Measurements from ENCODE around the gene DNAJC25. TPM values are rescaled to one million over a fixed set of nuclear protein-coding genes. Genes with fewer than 3 reads are reported as not detected.
A peak's percentile ranks its signal among the peaks of the same experiment; 100 is the strongest.

DNAJC25 gene
- total and polyA plus RNA-seq, 2 of the 13 experiments (the other 11 are each of a cell fraction or from before 2014, with no cell fraction given) = 5.7 to 10.2 TPM

DNA sequence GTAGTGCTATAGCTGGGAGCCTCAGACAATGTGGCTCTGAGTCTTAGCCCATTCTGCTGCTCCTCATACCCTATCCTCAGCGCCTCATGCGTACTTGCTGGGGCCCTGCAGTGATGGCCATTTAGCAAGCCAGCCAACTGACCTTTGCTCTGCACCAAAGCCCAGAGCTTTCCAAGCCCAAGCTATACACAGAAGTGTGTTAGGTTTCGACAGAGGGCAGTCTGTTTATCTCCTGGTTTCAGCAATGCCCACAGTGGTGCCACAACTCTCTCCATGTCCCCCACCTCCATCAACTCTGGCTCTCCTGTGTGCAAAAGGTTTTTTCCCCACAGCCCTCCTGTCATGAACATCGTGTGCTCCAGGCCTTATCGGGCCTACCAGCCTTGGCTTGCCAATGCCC lies 47.2 kb downstream of the DNAJC25 start (continued):
- TF ChIP-seq ZNF558 (CRISPR knock-in tag; IDR thresholded peaks at IDR 0.05; ENCODE audit: borderline replicate concordance) (no peak), RORA (CRISPR knock-in tag; IDR thresholded peaks at IDR 0.05) (no peak), ZNF121 (CRISPR knock-in tag; IDR thresholded peaks at IDR 0.05) (peak; percentile 94), HNF4A (CRISPR knock-in tag; IDR thresholded peaks at IDR 0.05) (peak; percentile 93), ZKSCAN1 (IDR thresholded peaks at IDR 0.05; ENCODE audit: low read length) (peak; percentile 42; the same call in 1 of the 2 replicates), RARG (CRISPR knock-in tag; IDR thresholded peaks at IDR 0.05; ENCODE audit: low read depth) (no peak), PLRG1 (conservative IDR thresholded peaks at IDR 0.05) (no peak), MLLT10 (CRISPR knock-in tag; IDR thresholded peaks at IDR 0.05) (no peak), SNRNP70 (IDR thresholded peaks at IDR 0.05; ENCODE audit: low read depth, low read length) (no peak), CREM (IDR thresholded peaks at IDR 0.05) (no peak), CREM (CRISPR knock-in tag; IDR thresholded peaks at IDR 0.05) (no peak), PPARG (CRISPR knock-in tag; conservative IDR thresholded peaks at IDR 0.05) (0 out of 2 replicates have a peak, but pooled peaks have one; percentile 45), ZNF614 (CRISPR knock-in tag; IDR thresholded peaks at IDR 0.05; ENCODE audit: borderline replicate concordance) (0 out of 2 replicates have a peak, but pooled peaks have one; percentile 38), ZBTB42 (CRISPR knock-in tag; IDR thresholded peaks at IDR 0.05) (no peak), HNF4G (IDR thresholded peaks at IDR 0.05; ENCODE audit: borderline replicate concordance, low read depth, low read length) (peak; percentile 90), HNF4G (CRISPR knock-in tag; IDR thresholded peaks at IDR 0.05; ENCODE audit: borderline replicate concordance, low read depth) (peak; percentile 84; the same call in 1 of the 2 replicates), HNRNPL (IDR thresholded peaks at IDR 0.05; ENCODE audit: low read depth, low read length) (peak; percentile 63; the same call in 1 of the 2 replicates)
- TF ChIP-seq, protein P1, sequence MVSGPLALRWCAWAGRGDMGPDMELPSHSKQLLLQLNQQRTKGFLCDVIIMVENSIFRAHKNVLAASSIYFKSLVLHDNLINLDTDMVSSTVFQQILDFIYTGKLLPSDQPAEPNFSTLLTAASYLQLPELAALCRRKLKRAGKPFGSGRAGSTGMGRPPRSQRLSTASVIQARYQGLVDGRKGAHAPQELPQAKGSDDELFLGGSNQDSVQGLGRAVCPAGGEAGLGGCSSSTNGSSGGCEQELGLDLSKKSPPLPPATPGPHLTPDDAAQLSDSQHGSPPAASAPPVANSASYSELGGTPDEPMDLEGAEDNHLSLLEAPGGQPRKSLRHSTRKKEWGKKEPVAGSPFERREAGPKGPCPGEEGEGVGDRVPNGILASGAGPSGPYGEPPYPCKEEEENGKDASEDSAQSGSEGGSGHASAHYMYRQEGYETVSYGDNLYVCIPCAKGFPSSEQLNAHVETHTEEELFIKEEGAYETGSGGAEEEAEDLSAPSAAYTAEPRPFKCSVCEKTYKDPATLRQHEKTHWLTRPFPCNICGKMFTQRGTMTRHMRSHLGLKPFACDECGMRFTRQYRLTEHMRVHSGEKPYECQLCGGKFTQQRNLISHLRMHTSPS (CRISPR knock-in tag; IDR thresholded peaks at IDR 0.05; ENCODE audit: low read depth) = peak; percentile 54; the same call in 1 of the 2 replicates
- TF ChIP-seq, protein P2, sequence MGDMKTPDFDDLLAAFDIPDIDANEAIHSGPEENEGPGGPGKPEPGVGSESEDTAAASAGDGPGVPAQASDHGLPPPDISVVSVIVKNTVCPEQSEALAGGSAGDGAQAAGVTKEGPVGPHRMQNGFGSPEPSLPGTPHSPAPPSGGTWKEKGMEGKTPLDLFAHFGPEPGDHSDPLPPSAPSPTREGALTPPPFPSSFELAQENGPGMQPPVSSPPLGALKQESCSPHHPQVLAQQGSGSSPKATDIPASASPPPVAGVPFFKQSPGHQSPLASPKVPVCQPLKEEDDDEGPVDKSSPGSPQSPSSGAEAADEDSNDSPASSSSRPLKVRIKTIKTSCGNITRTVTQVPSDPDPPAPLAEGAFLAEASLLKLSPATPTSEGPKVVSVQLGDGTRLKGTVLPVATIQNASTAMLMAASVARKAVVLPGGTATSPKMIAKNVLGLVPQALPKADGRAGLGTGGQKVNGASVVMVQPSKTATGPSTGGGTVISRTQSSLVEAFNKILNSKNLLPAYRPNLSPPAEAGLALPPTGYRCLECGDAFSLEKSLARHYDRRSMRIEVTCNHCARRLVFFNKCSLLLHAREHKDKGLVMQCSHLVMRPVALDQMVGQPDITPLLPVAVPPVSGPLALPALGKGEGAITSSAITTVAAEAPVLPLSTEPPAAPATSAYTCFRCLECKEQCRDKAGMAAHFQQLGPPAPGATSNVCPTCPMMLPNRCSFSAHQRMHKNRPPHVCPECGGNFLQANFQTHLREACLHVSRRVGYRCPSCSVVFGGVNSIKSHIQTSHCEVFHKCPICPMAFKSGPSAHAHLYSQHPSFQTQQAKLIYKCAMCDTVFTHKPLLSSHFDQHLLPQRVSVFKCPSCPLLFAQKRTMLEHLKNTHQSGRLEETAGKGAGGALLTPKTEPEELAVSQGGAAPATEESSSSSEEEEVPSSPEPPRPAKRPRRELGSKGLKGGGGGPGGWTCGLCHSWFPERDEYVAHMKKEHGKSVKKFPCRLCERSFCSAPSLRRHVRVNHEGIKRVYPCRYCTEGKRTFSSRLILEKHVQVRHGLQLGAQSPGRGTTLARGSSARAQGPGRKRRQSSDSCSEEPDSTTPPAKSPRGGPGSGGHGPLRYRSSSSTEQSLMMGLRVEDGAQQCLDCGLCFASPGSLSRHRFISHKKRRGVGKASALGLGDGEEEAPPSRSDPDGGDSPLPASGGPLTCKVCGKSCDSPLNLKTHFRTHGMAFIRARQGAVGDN (CRISPR knock-in tag; IDR thresholded peaks at IDR 0.05) = peak; percentile 47; the same call in 1 of the 2 replicates
- TF ChIP-seq, protein P3, sequence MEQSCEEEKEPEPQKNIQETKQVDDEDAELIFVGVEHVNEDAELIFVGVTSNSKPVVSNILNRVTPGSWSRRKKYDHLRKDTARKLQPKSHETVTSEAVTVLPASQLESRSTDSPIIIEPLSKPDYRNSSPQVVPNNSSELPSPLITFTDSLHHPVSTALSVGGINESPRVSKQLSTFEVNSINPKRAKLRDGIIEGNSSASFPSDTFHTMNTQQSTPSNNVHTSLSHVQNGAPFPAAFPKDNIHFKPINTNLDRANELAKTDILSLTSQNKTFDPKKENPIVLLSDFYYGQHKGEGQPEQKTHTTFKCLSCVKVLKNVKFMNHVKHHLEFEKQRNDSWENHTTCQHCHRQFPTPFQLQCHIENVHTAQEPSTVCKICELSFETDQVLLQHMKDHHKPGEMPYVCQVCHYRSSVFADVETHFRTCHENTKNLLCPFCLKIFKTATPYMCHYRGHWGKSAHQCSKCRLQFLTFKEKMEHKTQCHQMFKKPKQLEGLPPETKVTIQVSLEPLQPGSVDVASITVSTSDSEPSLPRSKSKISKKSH (CRISPR knock-in tag; IDR thresholded peaks at IDR 0.05; ENCODE audit: borderline replicate concordance) = no peak
- TF ChIP-seq, protein P4, sequence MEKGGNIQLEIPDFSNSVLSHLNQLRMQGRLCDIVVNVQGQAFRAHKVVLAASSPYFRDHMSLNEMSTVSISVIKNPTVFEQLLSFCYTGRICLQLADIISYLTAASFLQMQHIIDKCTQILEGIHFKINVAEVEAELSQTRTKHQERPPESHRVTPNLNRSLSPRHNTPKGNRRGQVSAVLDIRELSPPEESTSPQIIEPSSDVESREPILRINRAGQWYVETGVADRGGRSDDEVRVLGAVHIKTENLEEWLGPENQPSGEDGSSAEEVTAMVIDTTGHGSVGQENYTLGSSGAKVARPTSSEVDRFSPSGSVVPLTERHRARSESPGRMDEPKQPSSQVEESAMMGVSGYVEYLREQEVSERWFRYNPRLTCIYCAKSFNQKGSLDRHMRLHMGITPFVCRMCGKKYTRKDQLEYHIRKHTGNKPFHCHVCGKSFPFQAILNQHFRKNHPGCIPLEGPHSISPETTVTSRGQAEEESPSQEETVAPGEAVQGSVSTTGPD (CRISPR knock-in tag; IDR thresholded peaks at IDR 0.05) = no peak
- TF ChIP-seq, protein P5, sequence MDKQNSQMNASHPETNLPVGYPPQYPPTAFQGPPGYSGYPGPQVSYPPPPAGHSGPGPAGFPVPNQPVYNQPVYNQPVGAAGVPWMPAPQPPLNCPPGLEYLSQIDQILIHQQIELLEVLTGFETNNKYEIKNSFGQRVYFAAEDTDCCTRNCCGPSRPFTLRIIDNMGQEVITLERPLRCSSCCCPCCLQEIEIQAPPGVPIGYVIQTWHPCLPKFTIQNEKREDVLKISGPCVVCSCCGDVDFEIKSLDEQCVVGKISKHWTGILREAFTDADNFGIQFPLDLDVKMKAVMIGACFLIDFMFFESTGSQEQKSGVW (CRISPR knock-in tag; IDR thresholded peaks at IDR 0.05; ENCODE audit: borderline replicate concordance) = no peak

All from HepG2 (cell line).